Fibroblast of skin of scalp (primary cell): Measurements from ENCODE around the gene DHX8. TPM values are rescaled to one million over a fixed set of nuclear protein-coding genes. Genes with fewer than 3 reads are reported as not detected.
"Not testable (repeated sequence)": the region's sequence is repeated elsewhere in the genome, so short reads cannot be mapped to it uniquely, and the experiment has no call there.

ENCODE experiments used
- DNase-seq: peaks from one replicate; pipeline ENCODE4 v3.0.0-alpha.2; 2013
- polyA plus RNA-seq, 2 experiments: library from polyadenylated mRNA; unstranded; fragments of 120-200 nt; gene quantifications; one replicate each; pipeline ENCODE4 v1.2.1, GENCODE V29; 2013; ENCODE audit not compliant: insufficient read length in 2 of 2

Gene DHX8
- polyA plus RNA-seq (2013, experiment 1 of 2; ENCODE audit: insufficient read length), result 25.8 TPM
- 30.3 TPM for polyA plus RNA-seq (2013, experiment 2 of 2; ENCODE audit: insufficient read length)

- DNase-seq, result peak; percentile 99
Observed at GRCh38 chr17:43483674-43484551, at the start of gene DHX8. TSS of gene DHX8 (plus strand) at chr17:43483975. CDS start at chr17:43484038, 63 bp downstream.

DNA sequence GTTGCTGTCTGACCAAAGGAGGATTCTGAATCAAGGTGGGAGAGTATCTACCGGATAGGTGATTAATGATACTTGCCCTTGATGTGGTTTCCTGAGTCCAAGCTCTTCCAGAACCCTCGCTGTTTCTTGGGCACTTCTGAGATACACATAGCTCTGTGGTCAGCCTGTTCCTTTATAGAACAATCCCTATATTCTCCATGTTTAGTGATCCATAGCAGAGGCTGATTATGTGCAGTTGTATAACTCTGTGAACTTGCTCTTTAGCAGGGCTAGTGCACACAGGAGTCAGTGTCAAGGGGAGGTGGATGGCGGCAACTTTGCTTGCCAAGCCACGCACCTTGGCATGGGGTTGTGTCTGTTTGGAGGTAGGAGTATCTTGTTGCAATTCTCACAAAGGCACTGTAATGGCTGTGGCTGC lies 48.9 kb upstream of the DHX8 start:
- no peak for DNase-seq

DNA sequence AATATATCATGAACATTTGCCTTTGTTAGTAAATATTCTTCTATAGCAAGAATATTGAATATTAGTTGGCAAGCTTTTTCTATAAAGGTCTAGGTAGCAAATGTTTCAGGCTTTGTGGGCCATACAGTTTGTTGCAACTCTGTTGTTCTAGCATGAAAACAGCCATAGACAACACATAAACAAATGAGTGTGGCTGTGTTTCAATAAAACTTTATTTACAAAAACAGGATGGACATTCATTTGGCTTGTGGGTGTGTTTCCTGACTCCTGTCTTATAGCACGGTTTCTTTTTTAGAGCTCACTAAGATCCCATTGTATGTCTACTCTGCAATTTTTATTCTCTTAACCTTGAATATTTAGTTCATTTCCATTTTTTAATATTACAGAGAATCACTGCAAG lies 46.0 kb upstream of the DHX8 start:
- DNase-seq, result no peak

- DNase-seq, result no peak
Observed at GRCh38 chr17:43438626-43439025, 45.1 kb upstream of the DHX8 start.

DNA sequence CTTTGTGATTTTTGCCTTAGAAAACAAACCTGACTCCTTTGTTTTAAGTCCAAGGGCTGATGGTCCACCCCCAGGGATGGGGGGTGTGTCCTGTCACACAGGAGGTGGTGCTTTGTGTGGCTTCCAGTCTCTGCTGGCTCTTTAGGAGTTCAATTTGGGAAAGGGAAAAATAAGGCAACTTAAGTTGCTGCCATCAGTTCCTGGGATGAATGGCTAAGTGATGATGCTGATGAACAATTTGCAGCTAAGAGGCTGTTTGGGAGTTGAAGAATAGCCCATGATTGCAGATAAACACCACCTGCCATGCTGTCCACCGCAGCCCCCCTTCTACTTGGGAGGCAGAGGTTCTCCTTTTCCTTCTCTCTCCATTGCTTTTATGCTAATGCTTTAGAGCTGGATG lies 44.7 kb upstream of the DHX8 start:
- DNase-seq, result no peak

GRCh38 chr17:43442711-43443110 lies 41.1 kb upstream of the DHX8 start:
- peak; percentile 53 for DNase-seq

DNA sequence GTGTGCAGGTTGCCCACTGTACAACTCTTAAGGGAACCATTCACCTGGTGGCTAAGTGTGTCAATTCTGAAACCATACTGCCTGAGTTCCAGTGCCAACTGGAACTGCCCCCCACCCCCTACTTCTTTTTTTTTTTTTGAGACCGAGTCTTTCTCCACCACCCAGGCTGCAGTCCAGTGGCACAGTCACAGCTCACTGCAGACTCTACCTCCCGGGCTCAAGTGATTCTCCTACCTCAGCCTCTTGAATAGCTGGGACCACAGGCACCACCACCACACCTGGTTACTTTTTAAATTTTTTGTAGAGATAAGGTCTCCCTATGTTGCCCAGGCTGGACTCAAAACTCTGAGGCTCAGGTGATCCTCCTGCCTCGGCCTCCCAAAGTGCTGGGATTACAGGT lies 40.4 kb upstream of the DHX8 start:
- no peak for DNase-seq

DNA sequence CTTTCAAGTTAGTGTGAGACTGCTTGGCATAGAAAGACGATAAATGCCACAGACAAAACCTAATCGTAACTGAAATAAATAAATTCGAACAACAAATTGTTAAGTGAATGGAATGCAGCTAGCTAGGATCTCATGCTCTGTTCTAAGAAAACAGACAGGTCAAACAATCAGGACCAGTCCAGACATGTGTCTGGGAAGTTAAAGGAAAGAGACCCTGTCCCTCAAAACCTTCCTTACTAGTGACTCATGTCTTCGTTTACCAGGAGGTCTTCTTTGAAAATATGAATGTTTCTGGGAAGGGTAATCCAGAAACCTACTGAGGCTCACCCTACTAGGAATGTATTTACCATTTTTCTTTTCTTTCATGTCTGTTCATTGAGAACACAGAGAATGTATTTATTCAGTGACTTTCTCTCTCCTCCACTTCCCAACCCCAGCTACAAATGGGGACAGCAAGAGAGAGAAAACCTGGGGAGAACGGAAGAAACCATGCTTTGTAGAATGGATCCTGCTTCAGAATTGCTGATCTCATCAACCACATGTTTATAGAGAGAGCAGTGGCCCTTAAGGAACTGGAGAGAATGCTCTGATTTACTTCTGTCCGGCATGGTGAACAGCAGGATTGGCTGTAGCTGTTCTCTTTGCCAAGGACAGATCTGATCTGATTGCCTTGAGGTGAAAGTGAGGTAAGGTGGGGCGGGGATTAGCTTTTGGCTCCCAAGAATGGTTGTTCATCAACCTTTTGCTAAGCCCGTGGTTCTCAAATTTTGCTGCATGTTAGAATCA lies 39.4 kb upstream of the DHX8 start:
- DNase-seq, result no peak

- DNase-seq, result no peak
Observed at GRCh38 chr17:43445009-43445589, 38.7 kb upstream of the DHX8 start.

GRCh38 chr17:43446773-43447172 lies 37.0 kb upstream of the DHX8 start:
- no peak for DNase-seq

DNA sequence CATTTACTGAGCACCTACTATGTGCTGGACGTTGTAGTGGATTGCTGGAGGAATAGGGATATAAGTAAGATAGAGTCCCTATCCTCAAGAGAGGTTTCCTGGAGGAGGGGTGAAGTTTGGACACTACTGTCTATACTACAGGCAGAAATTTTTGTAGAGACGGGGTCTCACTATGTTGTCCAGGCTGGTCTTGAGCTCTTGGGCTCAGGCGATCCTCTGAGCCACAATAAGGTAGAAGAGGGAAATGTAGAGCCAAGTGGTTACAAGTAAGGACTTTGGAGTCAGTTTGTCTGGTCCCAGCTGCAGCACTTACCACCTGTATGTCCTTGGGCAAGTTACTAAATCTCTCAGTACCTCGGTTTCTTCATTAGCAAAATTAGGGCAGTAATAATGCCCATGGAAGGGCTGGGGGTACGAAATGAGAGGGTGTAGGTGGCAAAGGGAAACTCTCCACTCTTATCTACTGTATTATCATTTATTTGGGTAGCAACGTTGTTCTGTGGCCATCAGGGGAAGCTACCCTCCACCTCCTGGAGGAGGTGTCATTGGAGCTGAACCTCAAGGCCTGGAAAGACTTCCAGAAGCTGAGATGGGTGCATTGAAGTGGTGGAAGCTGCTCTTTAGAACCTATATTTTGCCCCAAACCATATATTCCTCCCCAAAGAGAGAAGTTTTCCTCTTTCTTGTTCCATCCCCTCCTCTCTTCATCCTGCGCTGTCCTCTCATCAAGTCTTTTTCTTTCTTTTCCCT lies 34.9 kb upstream of the DHX8 start:
- DNase-seq, result no peak

DNA sequence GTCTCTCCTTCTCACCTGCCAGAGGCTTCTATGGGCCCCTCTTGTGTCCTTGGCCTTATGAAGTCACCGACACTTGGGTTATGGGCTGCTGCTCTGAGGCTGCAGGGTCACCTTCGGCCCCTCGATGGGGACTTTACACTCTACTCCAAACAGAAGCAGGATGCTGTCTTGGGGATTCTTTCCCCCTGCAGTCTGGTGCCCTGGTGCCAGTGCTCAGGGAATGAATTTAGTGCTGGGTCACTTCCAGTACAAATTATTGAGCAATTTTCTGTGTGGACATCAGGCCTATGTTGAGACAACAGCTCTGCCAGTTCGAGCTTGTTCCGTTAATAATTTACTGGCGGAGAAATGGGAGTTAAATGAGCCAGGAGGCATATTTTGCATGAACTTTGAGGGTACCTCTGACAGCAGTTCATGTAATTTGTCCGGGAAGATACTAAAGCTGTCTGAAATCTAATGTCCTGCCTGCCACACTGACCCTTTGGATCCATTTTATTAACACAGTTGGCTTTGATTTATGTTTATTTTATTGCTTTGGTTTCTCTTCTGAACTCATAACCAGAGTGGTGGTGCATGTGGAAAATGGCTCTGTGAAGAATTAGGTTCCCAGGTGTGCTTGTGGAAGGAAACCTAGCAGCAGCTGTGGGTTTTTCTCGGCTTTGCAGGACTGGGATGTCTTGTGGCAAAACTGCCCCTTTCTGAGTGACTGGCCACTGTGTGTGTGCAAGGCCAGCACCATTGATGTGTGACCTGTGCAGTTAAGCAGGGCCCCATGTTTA lies 34.1 kb upstream of the DHX8 start:
- no peak for DNase-seq

GRCh38 chr17:43450791-43451190 lies 33.0 kb upstream of the DHX8 start:
- DNase-seq, result not testable (repeated sequence)

- DNase-seq, result not testable (repeated sequence)
Observed at GRCh38 chr17:43451741-43452140, 32.0 kb upstream of the DHX8 start.

DNA sequence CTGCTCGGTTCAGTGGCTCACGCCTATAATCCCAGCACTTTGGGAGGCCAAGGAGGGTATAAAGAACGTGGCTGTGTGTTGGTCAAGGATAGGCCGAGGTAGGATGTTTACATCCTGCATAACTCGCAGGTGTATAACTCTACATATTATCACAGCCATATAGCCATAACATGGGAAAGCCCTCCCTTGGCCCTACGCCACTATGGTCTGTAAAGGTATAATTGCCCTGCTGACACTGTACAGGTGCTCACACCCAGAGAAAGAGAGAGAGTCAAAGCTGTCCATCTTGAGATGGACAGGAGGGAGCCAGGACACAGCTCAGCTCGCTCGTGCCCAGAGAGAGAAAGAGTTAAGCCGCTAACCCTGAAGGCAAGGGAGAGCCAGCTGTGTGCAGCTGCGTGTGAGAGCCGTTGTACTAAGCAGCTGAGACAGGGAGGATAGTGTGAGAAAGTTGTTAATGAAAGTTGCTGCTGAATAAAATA lies 30.4 kb upstream of the DHX8 start:
- DNase-seq, result no peak

DNA sequence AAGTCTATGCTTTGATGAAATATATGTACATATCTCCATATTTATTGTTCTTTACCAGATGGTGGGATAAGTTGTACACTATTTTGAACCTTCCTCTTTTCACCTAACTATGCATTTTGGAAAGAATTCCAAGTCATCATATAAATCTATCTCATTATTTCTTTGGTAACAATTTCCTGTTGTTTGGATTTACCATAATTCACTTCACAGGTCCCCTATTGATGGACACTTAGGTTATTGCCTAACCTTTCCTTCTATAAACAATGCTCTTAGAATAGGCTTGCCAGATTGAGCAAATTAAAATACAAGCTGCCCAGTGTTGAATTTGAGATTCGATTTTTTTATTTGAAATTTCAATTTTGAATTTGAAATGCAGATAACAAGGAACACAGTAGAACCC lies 28.9 kb upstream of the DHX8 start:
- DNase-seq, result no peak

- DNase-seq, result no peak
Observed at GRCh38 chr17:43456029-43456428, 27.7 kb upstream of the DHX8 start.

GRCh38 chr17:43456661-43457361 lies 27.0 kb upstream of the DHX8 start:
- peak; percentile 45 for DNase-seq

GRCh38 chr17:43457362-43457692 lies 26.4 kb upstream of the DHX8 start:
- DNase-seq, result peak; percentile 24

GRCh38 chr17:43459878-43460277 lies 23.9 kb upstream of the DHX8 start:
- not testable (repeated sequence) for DNase-seq

GRCh38 chr17:43461185-43461584 lies 22.6 kb upstream of the DHX8 start:
- DNase-seq, result no peak
